Kidney epithelial cell (primary cell): ENCODE measurements around the gene STK11IP. TPM values are rescaled to one million over a fixed set of nuclear protein-coding genes. Genes with fewer than 3 reads are reported as not detected.
"Not testable (repeated sequence)": the region's sequence is repeated elsewhere in the genome, so short reads cannot be mapped to it uniquely, and the experiment has no call there.

Source experiments
- DNase-seq: peaks from one replicate; pipeline ENCODE4 v3.0.0-alpha.2; 2010; ENCODE audit warnings: low read depth
- H3K27me3 ChIP-seq: 2 replicates; pipeline ENCODE4 v1.6.0; 2011; ENCODE audit warnings: low read length; ENCODE audit not compliant: control insufficient read depth, insufficient read depth
- H3K36me3 ChIP-seq: 2 replicates; pipeline ENCODE4 v1.5.1; 2011; ENCODE audit warnings: low read length; ENCODE audit not compliant: control insufficient read depth, insufficient read depth
- H3K4me3 ChIP-seq: 2 replicates; pipeline ENCODE4 v1.5.1; 2011; ENCODE audit warnings: low read depth, mild to moderate bottlenecking, control low read depth, low read length
- CTCF ChIP-seq: IDR thresholded peaks from 2 replicates; pipeline ENCODE4 v1.5.1; 2011; ENCODE audit warnings: mild to moderate bottlenecking, moderate library complexity, low read length, control low read depth, inconsistent platforms; ENCODE audit not compliant: insufficient read depth, poor library complexity, severe bottlenecking
- total RNA-seq: library from RNA; depleted of rRNA; stranded (reverse); fragments of >200 nt; gene quantifications from 2 replicates; pipeline ENCODE4 v1.2.3, GENCODE V29; 2015

Gene STK11IP
- total RNA-seq, 1 donor from 2014 or later: 22.2 TPM

- Histone ChIP-seq H3K36me3 (no peaks in the 10 kb centered on the region), H3K4me3 (no peak overlapping the region), H3K27me3 (no peaks in the 10 kb centered on the region)
- DNase-seq: no peak
- no peak for TF ChIP-seq CTCF
Observed at GRCh38 chr2:219644801-219645480, 47.3 kb downstream of the STK11IP start.

DNA sequence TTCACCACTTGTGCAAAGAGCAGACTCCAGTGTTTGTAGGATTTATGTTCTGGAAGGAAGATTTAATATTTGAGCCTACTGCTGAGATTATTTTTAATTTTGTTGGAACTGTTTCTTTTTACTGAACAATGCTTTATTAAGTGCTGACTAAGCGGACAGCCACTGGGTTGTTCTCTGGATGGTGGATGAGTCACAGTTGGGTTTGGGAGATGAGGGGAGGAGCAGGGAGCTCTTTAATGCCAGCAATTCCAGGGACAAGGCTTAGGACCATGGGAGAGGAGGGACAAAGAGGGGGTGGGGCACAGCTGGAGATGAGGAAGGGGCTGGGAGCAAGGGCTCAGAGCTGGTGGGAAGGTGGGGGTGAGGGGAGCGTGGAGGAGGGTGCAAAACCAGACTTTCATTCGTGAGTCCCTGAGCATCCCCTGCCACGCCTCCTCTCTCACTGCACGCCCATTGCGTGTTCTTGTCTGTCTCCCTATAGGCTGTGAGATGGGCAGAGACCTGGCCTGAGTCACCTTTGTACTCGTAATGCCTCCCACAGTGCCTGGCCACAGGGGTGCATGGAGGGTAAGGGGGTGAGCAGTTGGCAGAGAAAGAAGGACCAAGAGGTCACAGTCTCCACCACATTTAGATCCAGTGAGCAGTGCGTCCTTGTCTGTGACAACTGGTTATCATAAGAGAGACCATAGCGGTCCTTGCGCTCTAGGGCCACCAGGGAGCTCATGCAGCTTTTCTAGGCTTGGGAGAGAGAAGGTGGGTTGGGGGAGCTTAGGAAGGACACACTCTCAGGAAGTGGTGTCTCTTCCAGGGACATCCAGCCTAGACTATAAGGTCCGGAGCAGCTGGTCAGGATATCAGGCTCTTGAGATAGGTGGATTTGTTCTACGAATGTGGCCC, 48.2 kb downstream of the STK11IP start:
- DNase-seq: peak; percentile 47

DNA sequence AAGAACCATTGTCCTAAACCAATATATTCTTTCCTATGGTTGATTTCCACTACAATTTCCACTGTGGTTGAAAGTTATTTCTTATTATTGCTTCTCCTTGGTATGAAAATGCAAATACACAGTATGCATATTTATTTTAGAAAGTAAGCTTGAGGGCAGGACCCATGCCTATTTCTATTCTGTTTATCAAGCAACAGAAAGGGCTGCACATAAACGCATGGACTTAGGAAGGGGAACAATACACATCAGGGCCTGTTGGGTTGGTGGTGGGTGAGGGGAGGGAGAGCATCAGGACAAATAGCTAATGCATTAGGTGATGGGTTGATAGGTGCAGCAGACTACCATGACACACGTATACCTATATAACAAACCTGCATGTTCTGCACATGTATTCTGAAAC, 50.5 kb downstream of the STK11IP start:
- Histone ChIP-seq H3K36me3 (no peaks in the 10 kb centered on the region), H3K4me3 (no peak overlapping the region), H3K27me3 (no peaks in the 10 kb centered on the region)
- TF ChIP-seq CTCF: no peak
- DNase-seq: no peak

More for the DNA sequence above, 48.2 kb downstream of the STK11IP start:
- H3K27me3 ChIP-seq: no peaks in the 10 kb centered on the region
- H3K36me3 ChIP-seq: no peaks in the 10 kb centered on the region
- TF ChIP-seq CTCF: no peak
- no peak overlapping the region for H3K4me3 ChIP-seq

DNA sequence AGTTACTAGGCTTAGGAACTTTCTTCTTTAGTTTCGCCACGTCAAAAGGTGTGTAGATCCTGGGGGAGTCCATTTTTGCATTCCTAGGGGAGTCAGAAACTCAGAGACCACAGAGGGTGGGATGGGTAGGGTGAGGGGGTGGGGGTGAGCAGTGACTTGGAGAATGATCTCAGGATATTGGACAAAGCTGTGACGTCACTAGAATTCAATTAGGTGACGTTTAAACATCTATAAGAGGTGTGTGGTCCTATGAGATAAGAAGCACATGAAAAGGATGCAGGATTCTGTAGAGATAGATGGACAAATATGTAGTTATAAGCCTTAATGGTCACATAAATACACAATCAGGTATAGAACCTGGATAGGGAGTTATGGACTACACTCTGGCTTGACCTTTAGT, 51.3 kb downstream of the STK11IP start:
- no peaks in the 10 kb centered on the region for H3K36me3 ChIP-seq
- no peak for DNase-seq
- no peak for TF ChIP-seq CTCF
- H3K4me3 ChIP-seq: no peak overlapping the region
- H3K27me3 ChIP-seq: no peaks in the 10 kb centered on the region

GRCh38 chr2:219650426-219651248, 53.0 kb downstream of the STK11IP start:
- Histone ChIP-seq H3K4me3 (no peak overlapping the region), H3K27me3 (no peaks in the 10 kb centered on the region), H3K36me3 (no peaks in the 10 kb centered on the region)
- no peak for DNase-seq
- TF ChIP-seq CTCF: no peak

GRCh38 chr2:219651656-219652055, 54.0 kb downstream of the STK11IP start:
- DNase-seq, H3K27me3 ChIP-seq, H3K36me3 ChIP-seq, H3K4me3 ChIP-seq: not testable (repeated sequence)
